GM12878 (cell line): ENCODE measurements around the gene BTNL8. TPM values are rescaled to one million over a fixed set of nuclear protein-coding genes. Genes with fewer than 3 reads are reported as not detected.

ENCODE experiments used
- BHLHE40 ChIP-seq, 2 experiments: fragments of 450-650 bp in 1 of 2; IDR thresholded peaks; 2 replicates each; pipeline ENCODE4 v1.6.1; 2011 to 2017; ENCODE audit warnings: low read depth in 2 of 2, borderline replicate concordance in 1 of 2, improper control_type of control experiment in 1 of 2, low read length in 1 of 2, mild to moderate bottlenecking in 1 of 2
- BMI1 ChIP-seq: fragments of 450-650 bp; IDR thresholded peaks from 2 replicates; pipeline ENCODE4 v1.6.1; 2016; ENCODE audit warnings: mild to moderate bottlenecking, moderate library complexity, borderline replicate concordance
- IKZF2 ChIP-seq, 2 experiments: fragments of 450-650 bp; IDR thresholded peaks; 2 replicates each; pipeline ENCODE4 v1.6.1; 2017; ENCODE audit warnings: mild to moderate bottlenecking in 2 of 2, moderate library complexity in 2 of 2
- LARP7 ChIP-seq: fragments of 450-650 bp; IDR thresholded peaks from 2 replicates; pipeline ENCODE4 v1.6.1; 2017; ENCODE audit warnings: mild to moderate bottlenecking
- MTA3 ChIP-seq: IDR thresholded peaks from 2 replicates; pipeline ENCODE4 v1.6.1; 2012; ENCODE audit warnings: low read length, inconsistent platforms, borderline replicate concordance
- MXI1 ChIP-seq: fragments of 150-350 bp; IDR thresholded peaks from 2 replicates; pipeline ENCODE4 v1.6.1; 2011; ENCODE audit warnings: low read depth, mild to moderate bottlenecking, inconsistent platforms, low read length, improper control_type of control experiment
- NR2C2 ChIP-seq: IDR thresholded peaks from 2 replicates; pipeline ENCODE4 v1.6.1; 2011; ENCODE audit warnings: borderline replicate concordance, low read depth; ENCODE audit not compliant: control insufficient read depth, insufficient read length
- PKNOX1 ChIP-seq: fragments of 450-650 bp; IDR thresholded peaks from 2 replicates; pipeline ENCODE4 v1.6.1; 2016; ENCODE audit warnings: mild to moderate bottlenecking
- RCOR1 ChIP-seq: conservative IDR thresholded peaks from 2 replicates; pipeline ENCODE4 v1.6.1; 2012; ENCODE audit warnings: low read depth, low read length, improper control_type of control experiment
- RUNX3 ChIP-seq: IDR thresholded peaks from 2 replicates; pipeline ENCODE4 v1.6.1; 2012; ENCODE audit warnings: low read length, inconsistent platforms
- SKIL ChIP-seq: fragments of 450-650 bp; IDR thresholded peaks from 2 replicates; pipeline ENCODE4 v1.6.1; 2017; ENCODE audit warnings: mild to moderate bottlenecking, low read depth, inconsistent platforms; ENCODE audit not compliant: poor library complexity, severe bottlenecking
- TBL1XR1 ChIP-seq: IDR thresholded peaks from 2 replicates; pipeline ENCODE4 v1.6.1; 2012; ENCODE audit warnings: low read depth, low read length, improper control_type of control experiment
- ZNF384 ChIP-seq: IDR thresholded peaks from 2 replicates; pipeline ENCODE4 v1.6.1; 2012; ENCODE audit warnings: low read depth, mild to moderate bottlenecking, low read length, improper control_type of control experiment, borderline replicate concordance
- ZNF592 ChIP-seq: fragments of 450-650 bp; IDR thresholded peaks from 2 replicates; pipeline ENCODE4 v1.6.1; 2017; ENCODE audit warnings: mild to moderate bottlenecking, moderate library complexity
- ZZZ3 ChIP-seq: IDR thresholded peaks from 2 replicates; pipeline ENCODE4 v1.6.1; 2011; ENCODE audit warnings: low read depth; ENCODE audit not compliant: control insufficient read depth, insufficient read length
- polyA plus RNA-seq, 11 experiments: library from polyadenylated mRNA; depleted of rRNA in 4 of 11; unstranded in 6 of 11; stranded (reverse) in 5 of 11; fragments of >200 nt; fragmentation: Nextera tagmentation in 4 of 11; fragmentation: Illumina TruSeq in 1 of 11; extraction: Ambion mirVana in 4 of 11; extraction: Trizol in 1 of 11; gene quantifications; 1 replicate in 1 of 11; 2 replicates in 10 of 11; pipeline versions ENCODE4 v1.2.1 to v1.2.3, GENCODE V29; 2011 to 2016; ENCODE audit warnings: inconsistent platforms in 2 of 11, missing spikeins in 2 of 11, low read depth in 1 of 11
- total RNA-seq, 4 experiments: library from RNA; depleted of rRNA in 3 of 4; stranded (reverse); fragments of >200 nt in 3 of 4; fragmentation: Illumina TruSeq in 1 of 4; extraction: Trizol in 1 of 4; gene quantifications; 2 replicates each; pipeline versions ENCODE4 v1.2.1 to v1.2.3, GENCODE V29; 2013 to 2021
- TF ChIP-seq, protein P1 (sequence below): IDR thresholded peaks from 2 replicates; pipeline ENCODE4 v1.6.1; 2011; ENCODE audit warnings: borderline replicate concordance, low read depth, mild to moderate bottlenecking, moderate library complexity, low read length; ENCODE audit not compliant: insufficient read depth, poor library complexity, severe bottlenecking

The BTNL8 gene
- total and polyA plus RNA-seq, 10 of the 15 experiments (the other 5 are each of a cell fraction or from before 2014, with no cell fraction given): 0.13 to 3.4 (median 0.26) TPM; not detected in 2

DNA sequence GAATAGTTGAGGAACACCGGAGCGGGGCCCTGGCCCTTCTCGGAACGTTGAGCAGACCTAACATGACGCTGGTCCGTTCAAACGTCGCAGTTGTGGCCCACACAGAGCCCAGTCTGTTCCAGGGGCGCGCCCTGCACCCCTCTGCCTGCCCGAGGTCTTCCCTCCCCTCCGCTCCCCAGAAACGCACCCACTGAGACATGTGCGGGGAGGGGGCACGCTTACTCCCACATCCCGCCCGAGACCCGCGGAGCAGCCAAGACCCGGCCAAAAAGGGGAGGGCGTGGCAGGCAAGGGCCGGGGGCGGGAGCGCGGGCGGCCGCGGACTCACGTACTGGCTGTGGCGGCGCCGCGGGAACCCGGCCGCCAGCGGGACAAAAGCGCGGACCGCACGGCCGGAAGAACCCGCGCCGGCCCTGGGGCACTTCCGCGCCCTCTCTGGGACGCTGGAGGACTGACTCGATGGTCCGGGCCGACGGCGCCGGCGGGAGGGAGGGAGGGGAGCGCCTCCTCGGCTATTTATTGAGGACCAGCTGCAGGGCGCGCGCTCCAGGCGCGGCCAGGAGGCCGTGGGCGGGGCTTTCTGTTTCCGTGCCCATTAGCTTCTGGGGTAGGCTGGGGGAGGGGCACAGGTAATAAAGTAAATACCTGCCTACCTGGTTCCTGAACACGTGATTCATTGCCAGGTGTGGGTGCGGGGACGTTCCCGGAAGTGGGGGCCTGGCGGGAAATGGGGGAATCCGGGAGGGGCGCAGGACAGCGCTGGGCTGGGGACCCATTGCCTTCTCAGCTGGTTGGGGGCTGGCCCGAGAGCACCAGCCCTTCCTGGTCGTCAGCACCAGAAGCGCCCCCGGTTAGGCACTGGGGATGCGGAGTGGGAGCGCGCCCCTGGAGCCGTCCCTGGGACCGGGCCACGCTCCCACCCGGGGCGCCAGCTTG, 37.8 kb upstream of the BTNL8 start, which contains the start of gene ZFP62 (continued):
- TF ChIP-seq PKNOX1 (no peak), ZZZ3 (no peak), LARP7 (peak; percentile 67), BMI1 (no peak), BHLHE40 (IDR thresholded peaks at IDR 0.05; ENCODE audit: borderline replicate concordance in 1 of 2, low read depth in 2 of 2, low read length in 1 of 2) (peak in 1 of 2 experiments; percentile 72; a peak in 2 of 4 replicates), RUNX3 (peak; percentile 55), RCOR1 (no peak), ZNF592 (no peak), TBL1XR1 (no peak; the same call in 1 of the 2 replicates), NR2C2 (no peak), IKZF2 (IDR thresholded peaks at IDR 0.05) (peak in 1 of 2 experiments; percentile 40; a peak in 1 of 4 replicates), SKIL (no peak), ZNF384 (no peak; the same call in 1 of the 2 replicates), MXI1 (no peak; the same call in 1 of the 2 replicates), MTA3 (no peak)
- TF ChIP-seq, protein P1, sequence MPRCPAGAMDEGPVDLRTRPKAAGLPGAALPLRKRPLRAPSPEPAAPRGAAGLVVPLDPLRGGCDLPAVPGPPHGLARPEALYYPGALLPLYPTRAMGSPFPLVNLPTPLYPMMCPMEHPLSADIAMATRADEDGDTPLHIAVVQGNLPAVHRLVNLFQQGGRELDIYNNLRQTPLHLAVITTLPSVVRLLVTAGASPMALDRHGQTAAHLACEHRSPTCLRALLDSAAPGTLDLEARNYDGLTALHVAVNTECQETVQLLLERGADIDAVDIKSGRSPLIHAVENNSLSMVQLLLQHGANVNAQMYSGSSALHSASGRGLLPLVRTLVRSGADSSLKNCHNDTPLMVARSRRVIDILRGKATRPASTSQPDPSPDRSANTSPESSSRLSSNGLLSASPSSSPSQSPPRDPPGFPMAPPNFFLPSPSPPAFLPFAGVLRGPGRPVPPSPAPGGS: peak; percentile 23
